HuH-7 (cell line): ENCODE results near the gene NEU4.

Source experiments
- DNase-seq: peaks from one replicate; pipeline ENCODE4 v3.0.0; 2011; ENCODE audit warnings: low spot score

NEU4 gene

DNA sequence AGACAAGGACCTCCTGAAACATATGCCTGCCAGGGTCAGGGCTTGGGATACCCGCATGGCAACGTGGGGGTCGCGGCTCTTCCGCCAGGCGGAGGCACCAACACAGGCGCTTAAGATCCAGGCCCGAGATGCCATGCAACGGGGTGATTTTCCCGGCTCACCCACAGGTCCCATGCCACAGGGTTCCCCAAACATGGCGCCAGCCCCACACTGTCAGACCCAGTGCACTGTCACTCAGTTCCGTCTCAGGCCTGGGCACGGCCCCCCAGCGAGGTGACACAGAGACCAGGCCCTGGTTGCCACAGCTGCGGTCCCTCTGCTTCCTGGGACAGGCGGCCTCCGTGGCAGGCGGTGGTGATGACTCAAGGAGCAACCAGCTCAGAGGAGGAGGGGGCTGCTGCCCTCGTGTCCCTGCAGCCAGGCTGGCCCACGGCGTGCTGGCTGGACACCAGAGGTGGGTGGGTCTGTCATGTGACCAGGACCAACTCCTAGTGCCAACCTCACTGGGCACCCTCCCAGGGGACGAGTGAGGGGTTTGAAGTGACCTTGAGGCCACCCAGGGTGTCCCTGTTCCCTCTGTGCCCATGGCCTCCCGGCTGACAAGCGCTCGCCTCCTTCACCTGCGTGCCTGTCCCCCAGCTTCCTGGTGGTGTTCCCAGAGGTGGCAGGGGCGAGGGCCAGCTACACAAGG is 44.8 kb downstream of the NEU4 start:
- no peak for DNase-seq

DNA sequence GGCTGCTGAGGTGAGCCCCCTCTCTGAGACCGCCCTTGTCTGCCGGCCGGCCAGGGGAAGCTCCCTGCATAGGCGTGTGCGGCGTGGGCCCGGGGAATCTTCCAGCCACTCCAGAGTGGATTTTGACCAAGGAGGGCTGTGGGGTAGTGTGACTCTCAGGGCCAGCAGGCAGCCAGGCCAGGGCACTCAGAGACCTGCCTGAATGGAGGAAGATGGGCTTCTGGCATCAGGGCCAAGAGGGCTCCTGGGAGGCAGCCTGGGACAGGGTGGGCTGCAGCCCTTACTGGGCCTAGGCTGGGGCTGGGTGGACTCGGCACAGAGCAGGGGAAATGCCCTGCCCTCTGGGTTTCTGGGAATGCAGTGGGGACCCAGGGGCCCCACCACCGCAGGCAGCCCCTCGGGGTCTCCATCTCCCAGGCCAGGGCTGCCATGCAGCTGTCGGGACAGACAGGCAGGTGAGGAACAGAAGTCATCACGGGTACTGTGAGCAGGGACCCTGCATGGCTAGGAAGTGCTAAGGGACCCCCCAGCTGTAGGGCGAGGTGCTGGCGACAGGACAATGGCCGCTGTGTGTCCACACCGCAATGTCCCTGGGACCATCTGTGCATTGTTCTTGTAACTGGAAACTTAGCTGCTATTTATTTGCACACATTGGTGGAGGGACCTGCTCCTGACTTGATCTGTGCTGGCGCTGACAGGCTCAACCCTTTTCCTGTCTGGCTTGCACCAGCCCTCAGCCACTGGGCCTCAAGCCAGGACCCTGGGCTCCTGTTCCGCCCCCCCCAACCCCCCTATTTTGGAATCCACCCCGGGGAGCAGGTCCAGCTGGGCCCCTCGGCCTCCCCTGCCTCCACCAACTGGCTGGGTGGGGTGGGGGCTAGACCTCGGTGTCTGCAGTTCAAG is 45.6 kb downstream of the NEU4 start:
- no peak for DNase-seq

DNA sequence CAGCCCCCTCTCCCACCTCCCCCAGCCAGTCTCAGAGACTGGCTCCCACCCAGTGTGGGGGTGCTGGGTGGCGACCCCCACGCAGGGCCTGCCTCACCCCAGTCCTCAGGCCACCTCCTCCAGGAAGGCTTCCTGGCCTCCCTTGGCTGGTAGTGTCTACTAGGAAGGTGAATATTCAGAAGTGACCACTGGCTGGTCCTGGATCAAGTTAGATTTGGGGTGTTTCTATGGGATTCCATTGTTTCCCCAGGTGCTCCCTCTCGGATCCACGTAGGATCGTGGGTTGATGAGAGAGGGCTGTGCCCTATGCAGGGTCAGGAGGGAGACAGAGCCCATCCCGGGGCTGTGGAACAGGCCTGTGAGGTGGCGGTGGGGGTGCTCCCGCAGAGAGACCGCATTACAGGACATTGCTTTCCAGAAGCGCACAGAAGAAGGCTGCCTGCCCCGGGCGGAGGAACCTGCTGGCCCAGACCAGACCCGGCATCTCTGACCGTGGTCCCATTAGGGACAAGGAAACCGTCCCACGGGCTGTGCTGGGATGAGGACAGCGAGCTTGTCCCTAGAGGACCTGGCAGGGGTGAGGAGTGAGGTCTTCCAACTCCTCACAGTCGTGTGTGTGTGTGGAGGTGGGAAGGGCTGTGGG is 46.4 kb downstream of the NEU4 start:
- DNase-seq = no peak

DNA sequence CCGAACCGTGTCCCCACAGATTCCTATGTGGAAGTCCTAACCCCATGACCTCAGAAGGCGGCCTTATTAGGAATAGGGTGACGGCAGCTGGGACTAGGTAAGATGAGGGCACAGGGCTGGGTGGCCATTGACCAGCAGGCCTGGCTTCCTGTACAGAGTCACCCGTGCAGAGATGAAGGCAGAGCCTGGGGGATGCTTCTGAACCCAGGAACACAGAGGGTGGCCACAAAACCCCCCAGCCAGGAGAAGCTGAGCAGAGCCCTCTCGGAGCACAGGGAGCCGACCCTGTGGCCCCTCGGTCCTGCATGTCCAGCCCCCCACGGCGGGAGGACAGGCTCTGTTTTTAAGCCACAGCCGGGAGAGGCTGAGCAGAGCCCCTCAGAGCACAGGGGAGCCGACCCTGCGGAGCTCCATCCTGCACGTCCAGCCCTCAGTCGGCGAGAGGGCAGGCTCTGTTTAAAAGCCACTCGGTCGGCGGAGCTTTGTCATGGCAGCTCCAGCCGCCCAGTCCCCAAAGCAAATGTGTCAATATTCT is 47.0 kb downstream of the NEU4 start:
- DNase-seq = no peak

DNA sequence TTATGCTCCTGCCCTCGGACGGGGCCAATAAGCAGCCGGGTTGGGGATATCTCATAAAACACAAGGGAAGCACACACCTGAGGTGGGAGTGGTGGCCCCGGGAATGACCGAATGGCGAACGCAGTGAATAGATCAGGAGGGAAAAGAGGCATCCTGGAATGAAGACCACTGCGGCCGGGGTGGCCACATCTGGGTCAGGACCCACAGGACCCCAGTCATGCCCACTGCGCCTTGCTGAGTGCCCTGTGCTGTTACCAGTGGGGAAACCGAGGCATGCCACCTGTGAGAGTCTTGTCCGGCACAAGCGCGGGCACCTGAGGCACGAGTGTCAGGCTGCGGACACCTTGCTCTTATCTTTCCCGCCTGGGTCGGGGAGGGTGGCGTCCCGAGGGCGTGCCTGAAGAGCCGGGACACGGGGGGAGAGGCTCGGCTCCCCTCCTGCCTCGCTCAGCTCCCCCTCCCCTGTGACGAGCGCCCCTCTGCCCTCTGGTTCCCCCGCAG is 48.1 kb downstream of the NEU4 start:
- no peak for DNase-seq

DNA sequence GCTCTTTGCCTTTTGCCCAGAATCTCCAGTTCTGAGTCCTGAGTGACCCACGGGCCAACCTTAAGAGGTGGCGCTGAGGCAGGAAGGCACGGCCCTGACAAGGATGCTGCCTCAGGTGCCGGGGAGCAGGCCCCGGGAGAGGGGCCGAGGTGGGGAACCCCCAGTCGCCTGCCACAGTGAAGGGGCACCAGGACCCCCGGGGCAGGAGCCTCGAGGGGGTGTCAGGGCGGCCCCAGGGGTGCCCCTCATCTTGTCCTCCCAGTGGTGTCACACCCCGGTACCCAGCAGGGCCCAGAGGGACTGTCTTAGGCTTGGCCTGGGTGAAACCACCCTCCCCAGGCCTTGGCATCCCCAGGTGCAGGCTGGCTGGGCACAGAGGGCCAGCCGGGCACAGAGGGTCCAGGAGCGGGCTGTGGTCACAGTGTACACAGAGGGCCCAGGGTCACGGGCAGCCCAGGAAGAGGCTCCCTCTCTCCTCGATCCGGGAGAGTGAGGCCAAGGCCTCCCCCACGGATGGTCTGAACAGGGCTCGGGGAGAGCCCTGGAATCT is 48.7 kb downstream of the NEU4 start:
- DNase-seq = no peak

DNA sequence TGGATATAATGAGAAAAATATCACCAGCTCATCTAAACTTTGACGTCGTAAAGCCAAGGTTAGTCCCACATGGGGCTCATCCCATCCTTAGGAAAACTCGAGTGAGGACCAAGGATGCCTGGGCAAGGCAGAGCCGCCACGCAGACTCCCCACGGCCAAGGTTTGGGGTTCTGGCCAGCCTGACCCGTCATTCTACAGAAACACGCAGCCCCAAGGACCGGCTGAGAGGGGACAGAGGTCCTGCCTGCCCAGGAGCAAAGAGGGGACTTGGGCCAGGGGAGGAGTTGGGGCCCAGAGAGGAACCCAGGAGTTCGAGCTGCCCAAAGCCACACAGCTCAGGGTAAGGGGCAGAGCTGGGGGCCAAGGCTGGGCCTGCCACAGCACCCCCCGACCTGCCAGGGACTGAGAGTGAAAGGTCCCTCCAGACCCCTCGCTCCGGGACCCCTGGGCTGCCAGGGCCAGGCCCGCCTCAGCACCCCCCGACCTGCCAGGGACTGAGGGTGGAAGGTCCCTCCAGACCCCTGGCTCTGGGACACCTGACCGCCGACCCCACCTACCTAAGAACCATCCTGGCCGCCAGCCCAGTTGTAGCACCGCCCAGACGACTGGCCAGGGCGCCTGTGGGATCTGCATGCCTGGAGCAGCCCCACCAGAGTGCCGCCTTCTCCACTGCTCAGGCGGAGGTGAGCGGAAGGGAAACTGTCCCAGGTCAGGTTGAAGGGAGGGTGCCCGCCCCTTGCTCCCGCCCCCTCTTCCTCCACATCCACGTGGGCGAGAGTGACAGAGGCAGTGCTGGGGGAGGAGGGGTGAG is 49.4 kb downstream of the NEU4 start, which contains the start of gene PDCD1:
Gene PDCD1 (minus strand): TSS at position 689 of the 811 bp plus-strand sequence. CDS start 56 bp downstream, at position 633.
- DNase-seq = no peak

DNA sequence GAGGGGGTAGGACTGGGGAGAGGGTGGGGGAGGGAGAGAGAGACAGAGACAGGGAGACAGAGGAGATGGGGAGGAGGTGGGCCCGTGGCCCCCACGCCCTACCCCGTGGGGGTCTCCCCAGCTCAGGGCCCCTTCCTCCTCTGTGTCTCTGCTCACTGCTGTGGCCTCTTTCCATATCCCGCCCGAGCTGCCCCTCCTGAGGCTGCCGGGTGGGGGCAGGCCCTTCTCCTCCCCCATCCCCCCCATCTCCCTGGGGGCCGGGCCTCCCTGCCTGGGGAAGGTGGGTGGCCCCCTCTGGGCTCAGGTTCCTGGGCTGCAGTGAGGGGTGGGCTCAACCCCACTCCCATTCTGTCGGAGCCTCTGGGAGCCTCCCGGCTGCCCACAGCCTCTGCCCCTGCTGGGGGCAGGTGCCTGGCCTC is 50.0 kb downstream of the NEU4 start:
- DNase-seq = no peak

DNA sequence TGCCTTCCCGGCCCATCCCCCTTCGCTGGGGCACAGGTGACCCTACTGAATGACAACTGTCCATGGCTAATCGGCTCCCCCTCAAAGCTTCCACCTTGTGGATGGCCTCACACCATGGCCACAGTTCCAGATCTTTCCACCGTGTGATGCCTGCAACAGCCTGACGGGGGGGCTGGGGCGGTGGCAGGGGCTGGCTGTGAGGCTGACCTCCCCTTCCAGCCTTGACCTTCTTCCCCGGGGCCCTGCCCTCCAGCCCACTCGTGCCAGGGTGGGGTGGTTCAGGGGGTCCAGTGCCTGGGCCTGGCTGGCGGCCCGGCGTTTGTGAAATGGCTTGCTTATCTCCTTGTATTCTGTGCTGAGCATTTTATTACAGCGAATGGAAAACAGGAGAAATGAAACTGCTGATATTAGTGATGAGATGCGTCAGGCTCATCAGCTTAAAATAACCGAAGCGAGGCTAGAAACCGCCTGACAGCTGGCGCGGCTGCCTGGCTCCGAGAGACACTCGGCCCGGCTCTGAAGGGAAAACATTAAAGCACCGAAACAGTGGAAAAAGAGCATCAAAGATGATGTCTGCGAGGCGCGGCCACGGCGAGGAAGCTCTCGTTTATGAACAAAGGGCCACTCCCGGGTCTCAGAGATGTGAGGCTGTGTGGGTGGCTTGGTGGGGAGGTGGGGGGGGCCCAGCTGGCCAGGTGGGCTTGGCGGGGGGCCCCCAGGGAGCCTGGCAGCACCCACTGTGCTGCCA is 50.6 kb downstream of the NEU4 start:
- DNase-seq = no peak

DNA sequence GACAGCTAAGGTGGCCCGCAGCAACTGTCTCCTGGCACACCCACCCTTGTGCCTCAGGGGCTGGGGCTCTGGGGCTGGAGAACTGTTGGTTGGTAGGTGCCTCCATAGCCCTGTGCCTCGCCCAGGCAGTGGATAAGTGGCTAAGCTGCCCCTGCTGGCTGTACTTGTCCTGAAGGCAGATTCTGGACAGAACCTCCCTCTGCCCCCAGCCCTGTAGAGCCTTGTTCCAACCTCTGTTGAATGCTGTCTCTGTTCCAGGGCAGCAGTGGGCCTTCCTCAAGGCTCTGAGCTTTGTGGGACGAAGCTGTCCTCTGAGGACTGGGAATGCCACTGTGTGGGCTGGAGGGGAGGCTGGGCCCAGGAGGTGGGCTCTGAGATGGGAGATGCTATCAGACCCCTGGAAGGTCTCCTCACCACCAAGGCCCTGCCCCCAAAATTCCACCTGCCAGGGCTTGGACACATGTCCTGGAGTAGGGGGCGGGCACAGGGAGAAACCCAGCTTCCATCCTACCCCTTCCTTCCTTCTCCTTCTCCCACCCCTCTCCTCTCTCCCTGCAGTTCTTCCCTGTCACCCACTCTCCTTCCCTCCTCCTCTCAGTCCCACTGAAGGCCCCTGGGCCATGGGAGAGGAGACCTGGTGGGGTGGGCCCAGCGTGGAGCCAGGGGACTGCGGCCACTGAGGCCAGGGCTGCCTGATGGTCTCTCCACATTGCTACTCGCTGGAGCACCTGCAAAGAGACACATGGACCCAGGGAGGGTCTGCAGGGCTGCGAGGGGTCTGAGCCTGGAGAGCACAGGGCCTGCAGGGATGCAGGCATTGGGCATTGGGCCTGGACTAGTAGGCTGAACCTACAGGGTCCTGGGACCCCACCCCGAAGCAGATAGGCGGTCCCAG is 51.4 kb downstream of the NEU4 start:
- DNase-seq = no peak

DNA sequence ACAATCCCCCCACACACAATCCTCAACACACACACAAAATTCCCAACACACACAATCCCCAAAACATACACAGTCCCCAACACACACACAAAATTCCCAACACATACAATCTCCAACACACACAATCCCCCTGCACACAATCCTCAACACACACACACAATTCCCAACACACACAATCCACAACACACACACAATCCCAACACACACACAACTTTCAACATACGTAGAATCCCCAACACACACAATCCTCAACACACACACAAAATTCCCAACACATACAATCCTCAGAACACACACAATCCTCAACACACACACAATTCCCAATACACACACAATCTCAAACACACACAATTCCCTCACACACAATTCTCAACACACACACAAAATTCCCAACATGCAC is 52.3 kb downstream of the NEU4 start:
- no peak for DNase-seq

DNA sequence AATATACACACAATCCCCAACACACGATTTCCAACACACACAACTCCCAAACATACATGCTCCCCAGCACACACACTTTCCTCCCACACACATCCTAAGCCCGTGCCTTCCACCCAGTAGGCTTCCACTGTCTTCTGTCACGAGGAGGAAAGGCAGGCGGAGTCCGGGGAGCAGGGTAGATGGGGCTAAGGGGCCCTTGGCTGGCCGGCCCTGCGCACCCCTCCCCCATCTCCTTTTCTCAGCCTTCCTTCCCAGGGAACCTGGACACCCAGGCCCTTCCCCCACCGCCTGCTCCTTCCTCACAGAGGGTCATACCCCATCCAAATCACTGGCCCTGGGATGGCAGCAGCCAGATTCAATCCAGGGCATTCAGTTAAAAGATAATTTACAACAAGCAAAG is 53.1 kb downstream of the NEU4 start:
- no peak for DNase-seq

DNA sequence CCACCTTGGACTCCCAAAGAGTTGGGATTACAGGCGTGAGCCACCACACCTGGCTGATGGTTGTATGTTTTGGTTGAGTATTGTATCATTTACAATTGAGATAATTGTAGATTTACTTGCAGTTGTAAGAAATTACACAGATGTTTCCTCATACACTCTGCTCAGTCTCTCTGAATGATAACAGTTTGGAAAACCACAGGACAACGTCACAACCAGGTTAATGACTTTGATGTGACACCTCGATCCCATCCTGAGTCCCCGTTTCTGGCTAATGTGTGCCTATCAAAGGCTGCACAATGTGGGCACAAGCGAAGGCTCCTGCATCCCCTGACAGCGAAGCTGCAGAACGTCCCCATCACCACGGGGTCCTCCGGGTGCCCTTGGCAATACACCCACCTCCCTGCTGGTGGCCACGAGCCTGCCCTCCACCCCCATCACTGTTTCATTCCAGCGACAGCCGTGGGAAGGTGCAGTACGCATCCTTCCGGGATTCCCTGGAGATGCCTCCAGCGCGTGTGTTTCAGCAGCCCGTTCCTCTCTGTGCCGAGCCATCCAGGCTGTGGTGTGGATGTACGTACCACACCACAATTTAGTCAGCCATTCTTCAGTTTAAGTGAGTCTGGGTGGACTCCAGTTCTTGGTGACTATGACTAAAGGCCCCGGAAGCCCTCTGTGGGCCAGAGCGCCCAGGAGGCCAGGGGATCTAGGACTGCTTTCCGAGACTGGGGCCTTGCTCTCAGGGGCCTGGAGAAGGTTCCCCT is 54.0 kb downstream of the NEU4 start:
- no peak for DNase-seq

DNA sequence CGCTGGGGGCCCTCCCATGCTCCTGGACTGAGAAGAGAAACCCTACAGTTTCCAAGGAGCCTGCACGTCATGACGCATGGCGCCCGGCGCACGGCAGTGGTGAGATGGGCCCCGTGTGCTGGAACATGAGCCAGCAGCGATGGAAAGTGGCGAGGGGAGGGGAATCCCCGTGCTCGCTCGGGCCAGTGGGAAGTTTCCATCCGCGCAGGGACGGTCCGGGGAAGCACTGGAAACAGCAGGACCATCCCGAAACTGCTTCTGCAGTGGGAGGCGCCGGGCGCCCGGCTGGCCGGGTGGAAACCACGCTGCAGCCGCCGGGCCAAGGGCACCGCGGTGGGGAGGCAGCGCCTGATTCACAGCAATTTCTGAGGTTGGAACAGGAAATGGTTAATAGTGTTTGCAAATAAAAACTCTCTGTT is 54.6 kb downstream of the NEU4 start:
- DNase-seq = no peak

DNA sequence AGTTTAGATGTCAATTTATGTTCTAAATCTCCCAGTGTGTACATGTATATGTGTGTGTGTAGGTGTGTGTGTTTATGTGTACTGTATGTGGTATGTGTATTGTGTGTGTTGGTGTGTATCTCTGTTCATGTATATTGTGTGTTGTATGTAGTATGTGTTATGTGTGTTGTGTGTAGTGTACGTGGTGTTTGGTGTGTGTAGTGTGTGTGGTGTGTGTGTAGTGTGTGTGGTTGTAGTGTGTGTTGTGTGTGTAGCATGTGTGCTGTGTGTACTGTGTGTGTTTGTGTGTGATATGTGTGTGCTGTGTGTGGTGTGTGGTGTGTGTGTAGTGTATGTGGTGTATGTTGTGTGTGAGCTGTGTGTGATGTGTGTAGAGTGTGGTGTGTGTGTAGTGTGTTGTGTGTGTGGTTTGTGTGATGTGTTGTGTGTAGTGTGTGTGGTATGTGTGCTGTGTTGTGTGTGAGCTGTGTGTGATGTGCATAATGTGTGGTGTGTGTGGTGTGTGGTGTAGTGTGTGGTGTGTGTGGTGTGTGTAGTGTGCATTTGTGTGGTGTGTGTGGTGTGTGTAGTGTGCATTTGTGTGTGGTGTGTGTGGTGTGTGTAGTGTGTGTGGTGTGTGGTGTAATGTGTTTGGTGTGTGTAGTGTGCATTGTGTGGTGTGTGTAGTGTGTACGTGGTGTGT is 55.3 kb downstream of the NEU4 start:
- no peak for DNase-seq

DNA sequence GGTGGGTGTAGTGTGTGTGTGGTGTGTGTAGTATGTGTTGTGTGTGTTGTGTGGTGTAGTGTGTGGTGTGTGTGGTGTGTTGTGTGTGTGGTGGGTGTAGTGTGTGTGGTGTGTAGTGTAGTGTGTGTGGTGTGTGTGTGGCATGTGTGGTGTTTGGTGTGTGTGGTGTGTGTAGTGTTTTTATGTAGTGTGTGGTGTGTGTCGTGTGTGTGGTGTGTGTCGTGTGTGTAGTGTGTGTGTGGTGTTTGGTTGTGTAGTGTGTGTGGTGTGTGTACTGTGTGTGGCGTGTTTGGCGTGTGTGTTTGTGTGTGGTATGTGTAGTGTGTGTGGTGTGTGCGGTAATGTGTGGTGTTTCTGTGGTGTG is 55.8 kb downstream of the NEU4 start:
- DNase-seq = no peak

DNA sequence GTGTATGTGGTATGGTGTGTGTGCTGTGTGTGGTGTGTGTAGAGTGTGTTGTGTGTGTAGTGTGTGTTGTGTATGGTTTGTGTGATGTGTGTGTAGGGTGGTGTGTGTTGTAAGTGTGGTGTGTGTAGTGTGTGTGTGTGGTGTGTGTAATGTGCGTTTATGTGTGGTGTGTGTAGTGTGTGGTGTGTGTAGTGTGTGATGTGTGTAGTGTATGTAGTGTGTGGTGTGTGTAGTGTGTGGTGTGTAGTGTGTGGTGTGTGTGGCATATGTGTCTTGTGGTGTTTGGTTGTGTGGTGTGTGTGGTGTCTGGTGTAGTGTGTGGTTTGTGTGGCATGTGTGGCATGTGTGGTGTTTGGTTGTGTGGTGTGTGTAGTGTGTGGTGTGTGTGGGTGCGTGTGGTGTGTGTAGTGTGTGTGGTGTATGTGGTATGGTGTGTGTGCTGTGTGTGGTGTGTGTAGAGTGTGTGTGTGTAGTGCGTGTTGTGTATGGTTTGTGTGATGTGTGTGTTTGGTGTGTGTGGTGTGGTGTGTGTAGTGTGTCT is 56.5 kb downstream of the NEU4 start:
- no peak for DNase-seq
